HG03175 (cell line): Measurements from ENCODE around the gene ADAMTS17.

Experiments
- ATAC-seq: cut with Tn5 transposase; IDR thresholded peaks from one replicate; pipeline ENCODE4 v1.9.1; 2021; ENCODE audit warnings: mild to moderate bottlenecking, moderate library complexity; ENCODE audit not compliant: unreplicated experiment

The ADAMTS17 gene

GRCh38 chr15:100180921-100181320 lies 160.9 kb downstream of the ADAMTS17 start:
- no peak for ATAC-seq

GRCh38 chr15:100175406-100176114 lies 166.2 kb downstream of the ADAMTS17 start:
- ATAC-seq = no peak

DNA sequence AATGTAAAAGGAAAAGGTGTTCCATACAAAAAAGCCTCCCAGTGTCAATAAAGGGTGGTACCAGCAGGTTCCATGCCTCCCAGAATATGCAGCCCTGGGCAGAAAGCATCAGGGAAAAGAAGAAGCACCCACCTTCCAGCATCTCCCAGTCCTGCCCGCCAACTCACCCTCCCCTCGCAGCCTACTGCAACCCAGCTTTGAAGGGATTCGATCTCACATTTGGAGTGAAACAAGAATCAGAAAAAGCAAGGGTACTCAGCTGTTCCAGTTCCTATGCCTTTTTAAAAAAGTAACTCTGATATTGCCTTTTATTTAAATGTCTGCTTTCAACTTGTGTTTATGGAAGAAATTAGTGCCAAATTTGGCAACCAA lies 166.9 kb downstream of the ADAMTS17 start:
- ATAC-seq = no peak

DNA sequence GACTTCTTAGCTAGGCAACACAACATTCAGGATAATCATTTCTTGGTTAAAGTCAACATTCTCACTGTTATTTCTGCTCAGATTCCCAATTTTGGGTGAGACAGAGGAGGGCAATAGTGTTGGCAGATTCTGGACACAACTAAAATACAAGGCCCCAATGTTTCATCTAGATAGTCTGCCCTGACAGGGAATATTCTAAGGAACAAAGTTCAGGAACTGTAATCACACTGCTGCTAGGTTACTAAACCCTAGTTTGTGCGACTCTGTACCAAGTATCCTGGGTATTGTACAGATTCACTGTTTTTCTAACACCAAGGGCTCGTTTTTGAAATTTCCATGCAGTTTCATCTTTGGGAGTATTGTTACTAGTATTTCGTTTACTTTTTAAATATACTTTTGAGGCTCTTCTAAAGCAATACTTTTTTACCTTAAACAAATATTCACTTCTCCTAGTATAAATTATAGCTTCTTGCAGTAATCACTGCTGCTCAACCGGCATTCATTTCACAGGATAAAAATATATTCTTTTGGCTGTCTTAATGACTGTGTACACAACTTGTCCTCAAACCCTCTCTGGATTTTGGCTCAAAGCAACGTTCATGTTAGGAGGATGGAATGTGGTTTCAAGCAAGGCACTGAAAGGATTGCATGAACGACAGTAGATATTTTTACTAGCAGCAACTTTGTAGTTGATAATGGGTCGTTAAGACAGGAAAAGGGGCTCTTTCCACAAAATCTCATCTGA lies 167.4 kb downstream of the ADAMTS17 start:
- ATAC-seq = no peak

DNA sequence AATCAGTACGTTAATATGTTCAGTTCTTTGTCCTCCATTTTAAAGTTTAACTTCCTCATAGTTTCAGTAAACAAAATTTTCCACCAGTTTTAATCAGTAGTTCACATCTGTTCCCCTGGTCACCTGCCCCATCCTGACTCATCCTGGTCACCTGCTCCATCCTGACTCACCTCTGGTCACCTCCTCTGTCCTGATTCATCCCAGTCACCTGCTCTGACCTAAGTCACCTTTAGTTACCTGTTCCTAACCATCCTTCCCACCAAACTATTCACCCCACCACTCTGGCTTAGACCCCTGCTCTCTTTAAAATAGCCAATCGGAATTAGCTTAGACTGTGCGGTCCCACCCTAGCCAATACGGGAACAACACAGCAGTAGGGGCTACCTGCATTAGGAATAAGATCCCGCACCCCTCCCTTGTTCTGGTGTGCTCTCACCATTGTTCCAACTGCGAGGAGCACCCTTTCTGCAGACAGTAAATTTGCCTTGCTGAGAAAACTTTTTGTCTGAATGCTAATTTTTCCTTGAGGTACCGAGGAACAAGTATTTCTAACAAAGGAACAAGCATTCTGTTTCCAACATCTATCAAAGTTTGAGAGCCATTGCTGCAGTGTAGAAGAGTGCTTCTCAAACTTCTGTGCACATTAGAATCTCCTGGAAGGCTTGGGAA lies 169.3 kb downstream of the ADAMTS17 start:
- ATAC-seq = no peak

- ATAC-seq = no peak
Measured at GRCh38 chr15:100171411-100171810, 170.4 kb downstream of the ADAMTS17 start.

GRCh38 chr15:100170291-100171210 lies 171.2 kb downstream of the ADAMTS17 start:
- ATAC-seq = peak; percentile 58

DNA sequence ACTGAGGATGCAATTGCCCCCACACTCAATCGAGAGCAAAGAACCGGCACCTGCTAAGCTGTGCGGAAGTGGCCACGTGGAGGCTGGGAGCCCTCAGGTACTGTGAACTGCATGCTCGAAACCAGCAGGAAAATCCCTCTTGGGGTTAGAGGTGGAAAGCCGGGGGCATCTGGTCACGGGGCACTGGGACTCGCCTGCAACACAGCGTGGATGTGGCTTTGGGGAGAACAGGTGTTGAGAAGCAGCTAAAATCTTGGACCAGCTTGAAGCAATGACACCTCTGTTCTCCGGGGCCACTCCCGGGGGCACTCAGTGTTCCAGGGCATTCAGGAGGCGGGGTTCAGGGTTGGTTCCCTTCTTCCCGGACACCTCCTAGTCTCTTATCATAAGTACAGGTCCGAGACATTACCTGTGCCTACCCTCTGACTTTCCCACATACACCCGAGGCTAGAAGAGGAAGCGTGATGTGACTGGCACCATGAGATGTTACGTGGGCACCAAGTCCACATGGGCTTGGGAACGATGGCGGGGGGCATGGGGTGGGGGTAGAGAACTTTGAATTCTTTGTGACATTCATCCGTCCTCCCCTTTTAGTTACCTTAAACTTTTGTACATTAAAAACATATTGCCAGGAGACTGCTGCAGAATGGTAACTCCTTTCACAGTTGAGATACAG lies 172.0 kb downstream of the ADAMTS17 start:
- ATAC-seq = no peak

DNA sequence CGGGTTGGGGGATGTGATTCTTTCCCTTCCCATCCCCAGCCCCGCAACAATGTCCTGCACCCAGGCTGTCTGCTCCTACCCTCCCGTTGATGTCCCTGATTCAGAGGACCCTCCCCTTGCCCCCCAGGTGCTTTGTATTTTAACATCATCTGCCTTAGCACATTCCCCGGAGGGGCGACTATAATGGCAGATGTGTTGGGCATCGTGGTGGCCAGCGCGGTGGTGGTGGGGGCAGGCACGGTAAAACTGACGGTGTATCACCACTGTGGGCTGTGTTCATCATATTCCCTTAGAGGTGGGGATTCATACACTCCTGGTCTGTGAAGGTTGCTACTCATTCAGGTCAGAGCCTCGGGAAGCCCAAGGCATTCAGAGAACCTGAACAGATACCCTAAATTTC lies 173.0 kb downstream of the ADAMTS17 start:
- no peak for ATAC-seq

- ATAC-seq = no peak
Measured at GRCh38 chr15:100167884-100168375, 173.8 kb downstream of the ADAMTS17 start.

- ATAC-seq = no peak
Measured at GRCh38 chr15:100166313-100166712, 175.5 kb downstream of the ADAMTS17 start.

DNA sequence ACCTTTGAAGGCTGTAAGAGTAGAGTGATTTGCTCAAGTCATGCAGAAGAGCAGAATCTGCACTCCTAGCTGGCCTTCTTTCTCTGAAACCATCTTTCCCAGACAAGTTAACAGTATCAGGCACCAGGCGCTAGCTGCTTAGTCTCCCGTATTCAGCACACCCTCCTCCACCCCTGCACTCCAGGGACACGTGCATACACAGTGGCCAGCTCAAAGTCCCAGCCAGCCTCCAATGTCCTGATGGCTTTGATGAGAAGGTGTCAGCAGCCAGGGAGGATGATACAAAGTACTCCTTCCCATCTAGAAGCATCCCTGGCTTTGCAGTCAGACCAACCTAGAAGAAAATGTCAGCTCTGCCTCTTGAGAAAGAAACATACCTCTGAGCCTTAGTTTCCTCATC lies 177.8 kb downstream of the ADAMTS17 start:
- no peak for ATAC-seq

DNA sequence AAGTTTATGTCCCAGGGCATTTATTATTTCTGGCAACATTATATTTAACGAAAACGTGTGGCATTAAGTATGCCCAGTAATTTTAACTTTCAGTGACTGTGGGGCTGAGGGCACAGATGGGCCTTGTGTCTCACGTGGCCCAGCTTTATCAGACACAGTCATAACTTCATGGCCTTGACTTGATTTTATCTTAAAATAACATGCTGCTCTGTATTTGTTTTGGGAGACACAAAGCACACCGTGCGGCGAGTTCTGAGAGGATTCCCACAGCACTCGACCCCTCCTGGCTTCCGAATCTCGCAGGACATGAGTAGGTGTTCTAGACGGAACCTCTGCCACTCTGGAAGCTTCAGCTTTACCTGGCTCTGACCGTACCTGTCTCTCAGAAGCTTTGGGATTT lies 180.8 kb downstream of the ADAMTS17 start:
- ATAC-seq = no peak

DNA sequence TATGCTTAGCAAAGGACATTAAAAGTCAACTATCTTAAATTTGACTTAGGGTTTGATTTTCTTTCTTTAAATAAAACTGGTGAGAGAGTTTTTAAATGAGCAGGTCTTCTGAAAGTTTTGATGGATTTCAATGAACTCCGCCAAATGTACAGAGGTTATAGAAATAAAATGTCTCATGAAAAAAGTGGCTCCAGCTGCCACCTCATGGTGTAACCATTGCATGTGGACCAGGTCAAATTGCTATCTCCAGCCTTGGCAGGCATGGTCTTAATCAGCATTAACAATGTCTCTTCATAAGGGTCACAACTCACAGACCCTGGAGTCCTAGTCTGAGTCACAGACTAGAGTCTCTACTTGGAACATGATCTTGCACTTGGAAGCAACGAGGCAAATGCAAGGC lies 182.3 kb downstream of the ADAMTS17 start:
- ATAC-seq = no peak

DNA sequence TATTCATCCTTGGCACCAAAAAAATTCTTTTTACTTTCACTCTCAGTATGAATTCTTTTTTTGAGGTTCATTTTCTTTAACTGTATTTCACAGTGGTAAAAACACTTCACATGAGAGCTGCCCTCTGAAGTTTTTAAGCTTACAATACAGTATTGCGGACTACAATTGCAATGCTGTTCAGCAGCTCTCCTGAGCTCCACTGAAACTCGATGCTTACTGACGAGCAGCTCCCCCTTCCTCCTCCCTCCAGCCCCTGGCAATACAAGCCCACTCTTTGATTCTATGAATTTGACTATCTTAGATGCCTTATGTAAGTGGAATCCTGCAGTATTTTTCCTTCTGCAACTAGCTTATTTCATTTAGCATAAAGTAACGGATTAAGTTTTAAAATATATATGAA lies 183.4 kb downstream of the ADAMTS17 start:
- no peak for ATAC-seq

DNA sequence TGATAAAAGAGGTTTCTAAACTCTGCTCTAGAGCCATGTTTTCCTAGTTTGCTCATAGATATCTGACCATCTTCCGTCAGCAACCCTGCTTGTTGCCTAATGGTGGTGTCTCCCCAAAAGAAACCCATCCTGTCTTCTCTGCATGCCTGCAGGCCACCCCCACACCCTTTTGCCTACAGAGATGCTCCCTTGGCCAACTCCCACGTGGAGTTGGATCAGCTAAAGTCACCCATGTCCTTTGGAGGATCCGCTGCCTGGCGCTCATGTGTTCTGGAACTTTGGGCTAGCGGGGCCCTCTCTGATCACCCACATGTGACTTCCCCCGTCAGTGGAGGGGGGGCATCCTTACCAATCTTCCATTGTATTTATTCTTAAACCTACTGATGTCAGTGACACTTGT lies 185.6 kb downstream of the ADAMTS17 start:
- ATAC-seq = no peak

- ATAC-seq = no peak
Measured at GRCh38 chr15:100154338-100154737, 187.4 kb downstream of the ADAMTS17 start.

DNA sequence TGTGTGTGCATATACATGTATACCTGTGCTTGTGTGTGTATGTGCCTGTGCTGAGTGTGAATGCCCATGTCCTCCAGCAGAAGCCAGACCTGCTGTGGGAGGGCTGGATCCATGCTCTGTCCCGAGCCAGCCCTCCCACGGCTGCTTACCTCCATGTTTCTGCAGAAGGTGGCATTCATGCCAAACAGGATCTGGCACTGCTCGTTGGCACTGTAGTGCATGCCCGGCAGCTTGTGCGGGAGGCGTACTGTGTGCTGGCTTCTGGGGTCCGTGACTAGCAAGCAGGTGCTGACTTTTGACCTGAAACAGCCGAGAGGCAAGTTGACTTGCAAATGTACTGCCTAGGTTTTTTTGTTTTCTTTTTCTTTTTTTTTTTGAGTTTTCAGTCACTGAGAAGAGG lies 189.3 kb downstream of the ADAMTS17 start:
- no peak for ATAC-seq

DNA sequence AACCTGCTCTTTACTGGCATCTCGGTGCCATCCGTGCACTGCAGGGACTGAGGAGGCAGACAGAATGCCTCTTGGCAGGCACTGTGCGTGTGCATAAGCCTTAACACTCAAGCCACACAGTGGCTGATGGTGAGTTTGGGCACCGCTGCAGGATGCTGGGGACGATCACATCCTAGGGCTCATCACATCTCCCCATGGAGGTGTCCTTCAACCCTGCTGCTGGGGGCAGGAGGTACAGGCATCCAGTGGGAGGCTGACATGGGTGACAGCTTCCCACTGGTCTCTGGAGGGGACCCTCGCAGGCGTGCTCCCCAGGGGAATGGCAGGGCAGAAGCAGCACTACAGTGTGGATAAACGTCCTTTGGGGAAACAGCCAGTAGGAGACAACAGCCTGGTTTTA lies 190.9 kb downstream of the ADAMTS17 start:
- ATAC-seq = no peak

DNA sequence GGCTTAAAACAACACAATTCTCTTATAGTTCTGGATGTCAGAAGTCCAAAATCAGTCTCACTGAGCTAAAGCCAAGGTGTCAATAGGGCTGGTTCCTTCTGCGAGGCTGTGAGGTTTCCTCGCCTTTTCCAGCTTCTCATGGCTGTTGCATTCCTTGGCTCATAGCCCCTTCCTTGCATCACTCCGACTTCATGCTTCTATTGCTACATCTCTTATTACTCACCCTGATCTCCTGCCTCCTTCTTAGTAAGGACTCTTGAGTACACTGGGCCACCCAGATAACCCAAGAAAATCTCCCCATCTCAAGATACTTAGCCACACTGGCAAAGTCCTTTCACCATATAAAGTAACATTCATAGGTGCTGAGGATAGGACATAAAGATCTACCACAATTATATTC lies 193.9 kb downstream of the ADAMTS17 start:
- ATAC-seq = no peak
